Measurements from ENCODE around the gene GPR26.
"Not testable (repeated sequence)": the region's sequence is repeated elsewhere in the genome, so short reads cannot be mapped to it uniquely, and the experiment has no call there.

The GPR26 gene

DNA sequence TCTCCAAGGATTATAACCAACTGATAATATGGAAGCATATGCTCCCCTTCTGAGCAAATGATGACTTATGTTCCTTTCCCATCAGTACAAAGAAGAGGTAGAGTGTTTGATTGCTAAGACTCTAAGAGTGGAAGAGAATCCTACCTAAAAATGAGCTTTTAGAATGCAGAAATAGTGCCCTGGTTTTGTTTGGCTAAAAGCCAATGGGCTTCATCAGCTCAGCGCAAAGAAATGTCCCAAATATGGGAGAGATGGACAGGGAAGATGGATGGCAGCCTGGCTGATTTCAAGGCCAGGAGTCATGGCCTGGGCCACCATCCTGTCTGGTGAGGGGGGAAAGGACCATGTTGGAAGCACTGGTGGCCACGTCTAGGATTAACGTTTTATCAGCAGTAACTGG is 60.2 kb downstream of the GPR26 start:
- no peak overlapping the region for H3K4me2 ChIP-seq (ENCODE audit: low read length)
- H2BK5ac ChIP-seq (ENCODE audit: low read depth, low read length, poor library complexity): no peak overlapping the region
- no peak overlapping the region for H3K18ac ChIP-seq (ENCODE audit: low read length)
- H2AK5ac ChIP-seq (ENCODE audit: low read length): no peak overlapping the region
- H3K79me2 ChIP-seq (ENCODE audit: control insufficient read depth, insufficient read depth, low read length, poor library complexity): no peaks in the 10 kb centered on the region
- no peak overlapping the region for H4K12ac ChIP-seq (ENCODE audit: low read depth, low read length)
- H4K8ac ChIP-seq (ENCODE audit: low read depth, low read length): no peak overlapping the region
- no peak overlapping the region for H2BK12ac ChIP-seq (ENCODE audit: low read length)
- no peak overlapping the region for H4K91ac ChIP-seq (ENCODE audit: low read depth, low read length)
- no CpG with 5 or more reads among the region's 3 CpGs for WGBS (ENCODE audit: extremely low coverage, insufficient coverage, insufficient read length)
- no peaks in the 10 kb centered on the region for H3K27me3 ChIP-seq (ENCODE audit: insufficient read depth, low read length)
- H3K79me1 ChIP-seq (ENCODE audit: low read length): no peaks in the 10 kb centered on the region
- no peak overlapping the region for H3K4ac ChIP-seq (ENCODE audit: low read depth, low read length)
- no peak overlapping the region for H2AFZ ChIP-seq (ENCODE audit: insufficient read depth, low read length, poor library complexity)
- H3K4me3 ChIP-seq (ENCODE audit: low read depth, low read length): no peak overlapping the region
- peaks cover 1% of the 10 kb centered on the region for H3K9me3 ChIP-seq (ENCODE audit: insufficient read depth, low read depth, low read length)
- H3K36me3 ChIP-seq (ENCODE audit: control insufficient read depth in 1 of 2, insufficient read depth in 2 of 2, low read length in 2 of 2): no peaks in the 10 kb centered on the region
- DNase-seq: no peak
- H3K14ac ChIP-seq (ENCODE audit: low read length): no peak overlapping the region
- no peak overlapping the region for H3K27ac ChIP-seq (ENCODE audit: low read depth, low read length)
- no peaks in the 10 kb centered on the region for H3K4me1 ChIP-seq (ENCODE audit: control insufficient read depth in 1 of 2, insufficient read depth in 2 of 2, low read length in 2 of 2)
- no peak overlapping the region for H3K23ac ChIP-seq (ENCODE audit: low read length)
- H2BK120ac ChIP-seq (ENCODE audit: insufficient read depth, low read length, poor library complexity): no peak overlapping the region
- no peak overlapping the region for H3K9ac ChIP-seq (ENCODE audit: low read length)

- no peak overlapping the region for H4K8ac ChIP-seq (ENCODE audit: low read depth, low read length)
- no peak overlapping the region for H3K4ac ChIP-seq (ENCODE audit: low read depth, low read length)
- H3K27ac ChIP-seq (ENCODE audit: low read depth, low read length): no peak overlapping the region
- no peaks in the 10 kb centered on the region for H3K79me1 ChIP-seq (ENCODE audit: low read length)
- no peak overlapping the region for H3K14ac ChIP-seq (ENCODE audit: low read length)
- H3K36me3 ChIP-seq (ENCODE audit: control insufficient read depth in 1 of 2, insufficient read depth in 2 of 2, low read length in 2 of 2): no peaks in the 10 kb centered on the region
- H2AK5ac ChIP-seq (ENCODE audit: low read length): no peak overlapping the region
- H2BK120ac ChIP-seq (ENCODE audit: insufficient read depth, low read length, poor library complexity): no peak overlapping the region
- H3K79me2 ChIP-seq (ENCODE audit: control insufficient read depth, insufficient read depth, low read length, poor library complexity): no peaks in the 10 kb centered on the region
- no peak overlapping the region for H3K4me3 ChIP-seq (ENCODE audit: low read depth, low read length)
- no peak for DNase-seq
- H3K9me3 ChIP-seq (ENCODE audit: insufficient read depth, low read depth, low read length): peaks cover 1% of the 10 kb centered on the region
- WGBS (ENCODE audit: extremely low coverage, insufficient coverage, insufficient read length): no CpG with 5 or more reads among the region's 2 CpGs
- H2BK5ac ChIP-seq (ENCODE audit: low read depth, low read length, poor library complexity): no peak overlapping the region
- no peak overlapping the region for H3K18ac ChIP-seq (ENCODE audit: low read length)
- H3K4me1 ChIP-seq (ENCODE audit: control insufficient read depth in 1 of 2, insufficient read depth in 2 of 2, low read length in 2 of 2): no peaks in the 10 kb centered on the region
- no peak overlapping the region for H2AFZ ChIP-seq (ENCODE audit: insufficient read depth, low read length, poor library complexity)
- H3K27me3 ChIP-seq (ENCODE audit: insufficient read depth, low read length): no peaks in the 10 kb centered on the region
- no peak overlapping the region for H2BK12ac ChIP-seq (ENCODE audit: low read length)
- H4K12ac ChIP-seq (ENCODE audit: low read depth, low read length): no peak overlapping the region
- no peak overlapping the region for H3K23ac ChIP-seq (ENCODE audit: low read length)
- no peak overlapping the region for H4K91ac ChIP-seq (ENCODE audit: low read depth, low read length)
- H3K9ac ChIP-seq (ENCODE audit: low read length): no peak overlapping the region
- H3K4me2 ChIP-seq (ENCODE audit: low read length): no peak overlapping the region
Observed at GRCh38 chr10:123726836-123727235, 60.7 kb downstream of the GPR26 start.

- DNase-seq: no peak
Observed at GRCh38 chr10:123729523-123729922, 63.4 kb downstream of the GPR26 start.

GRCh38 chr10:123736917-123737316 is 70.8 kb downstream of the GPR26 start:
- H3K4me3 ChIP-seq (ENCODE audit: low read depth, low read length); H4K91ac ChIP-seq (ENCODE audit: low read depth, low read length); H3K4me2 ChIP-seq (ENCODE audit: low read length); H3K27ac ChIP-seq (ENCODE audit: low read depth, low read length); H2AFZ ChIP-seq (ENCODE audit: insufficient read depth, low read length, poor library complexity); H3K9ac ChIP-seq (ENCODE audit: low read length); H3K79me1 ChIP-seq (ENCODE audit: low read length); H4K8ac ChIP-seq (ENCODE audit: low read depth, low read length); H3K18ac ChIP-seq (ENCODE audit: low read length); H3K27me3 ChIP-seq (ENCODE audit: insufficient read depth, low read length); DNase-seq; H3K14ac ChIP-seq (ENCODE audit: low read length); H3K79me2 ChIP-seq (ENCODE audit: control insufficient read depth, insufficient read depth, low read length, poor library complexity); H3K36me3 ChIP-seq (ENCODE audit: control insufficient read depth in 1 of 2, insufficient read depth in 2 of 2, low read length in 2 of 2); H2AK5ac ChIP-seq (ENCODE audit: low read length); H2BK5ac ChIP-seq (ENCODE audit: low read depth, low read length, poor library complexity); H4K12ac ChIP-seq (ENCODE audit: low read depth, low read length); H3K4me1 ChIP-seq (ENCODE audit: control insufficient read depth in 1 of 2, insufficient read depth in 2 of 2, low read length in 2 of 2); H2BK120ac ChIP-seq (ENCODE audit: insufficient read depth, low read length, poor library complexity); H3K4ac ChIP-seq (ENCODE audit: low read depth, low read length); H2BK12ac ChIP-seq (ENCODE audit: low read length); H3K9me3 ChIP-seq (ENCODE audit: insufficient read depth, low read depth, low read length); H3K23ac ChIP-seq (ENCODE audit: low read length): not testable (repeated sequence)
- no CpG with 5 or more reads among the region's 4 CpGs for WGBS (ENCODE audit: extremely low coverage, insufficient coverage, insufficient read length)

More at GRCh38 chr10:123729523-123729922, 63.4 kb downstream of the GPR26 start:
- Histone ChIP-seq H3K4me3 (ENCODE audit: low read depth, low read length) (no peak overlapping the region), H2BK5ac (ENCODE audit: low read depth, low read length, poor library complexity) (no peak overlapping the region), H4K91ac (ENCODE audit: low read depth, low read length) (no peak overlapping the region), H2BK12ac (ENCODE audit: low read length) (no peak overlapping the region), H3K36me3 (ENCODE audit: control insufficient read depth in 1 of 2, insufficient read depth in 2 of 2, low read length in 2 of 2) (no peaks in the 10 kb centered on the region), H2AFZ (ENCODE audit: insufficient read depth, low read length, poor library complexity) (no peak overlapping the region), H3K27me3 (ENCODE audit: insufficient read depth, low read length) (no peaks in the 10 kb centered on the region), H4K12ac (ENCODE audit: low read depth, low read length) (no peak overlapping the region), H3K4ac (ENCODE audit: low read depth, low read length) (no peak overlapping the region), H3K79me1 (ENCODE audit: low read length) (no peaks in the 10 kb centered on the region), H3K27ac (ENCODE audit: low read depth, low read length) (no peak overlapping the region), H3K79me2 (ENCODE audit: control insufficient read depth, insufficient read depth, low read length, poor library complexity) (no peaks in the 10 kb centered on the region), H3K18ac (ENCODE audit: low read length) (no peak overlapping the region), H2AK5ac (ENCODE audit: low read length) (no peak overlapping the region), H3K9ac (ENCODE audit: low read length) (no peak overlapping the region), H3K14ac (ENCODE audit: low read length) (no peak overlapping the region), H3K23ac (ENCODE audit: low read length) (no peak overlapping the region), H3K4me1 (ENCODE audit: control insufficient read depth in 1 of 2, insufficient read depth in 2 of 2, low read length in 2 of 2) (no peaks in the 10 kb centered on the region), H2BK120ac (ENCODE audit: insufficient read depth, low read length, poor library complexity) (no peak overlapping the region), H3K4me2 (ENCODE audit: low read length) (no peak overlapping the region), H3K9me3 (ENCODE audit: insufficient read depth, low read depth, low read length) (no peaks in the 10 kb centered on the region), H4K8ac (ENCODE audit: low read depth, low read length) (no peak overlapping the region)
- no CpG with 5 or more reads among the region's 6 CpGs for WGBS (ENCODE audit: extremely low coverage, insufficient coverage, insufficient read length)

Data from trophoblast cell (in vitro differentiated cells and primary cell).